ENCODE measurements around the gene SH3RF3.
"Not testable (repeated sequence)": the region's sequence is repeated elsewhere in the genome, so short reads cannot be mapped to it uniquely, and the experiment has no call there.

Gene SH3RF3

DNA sequence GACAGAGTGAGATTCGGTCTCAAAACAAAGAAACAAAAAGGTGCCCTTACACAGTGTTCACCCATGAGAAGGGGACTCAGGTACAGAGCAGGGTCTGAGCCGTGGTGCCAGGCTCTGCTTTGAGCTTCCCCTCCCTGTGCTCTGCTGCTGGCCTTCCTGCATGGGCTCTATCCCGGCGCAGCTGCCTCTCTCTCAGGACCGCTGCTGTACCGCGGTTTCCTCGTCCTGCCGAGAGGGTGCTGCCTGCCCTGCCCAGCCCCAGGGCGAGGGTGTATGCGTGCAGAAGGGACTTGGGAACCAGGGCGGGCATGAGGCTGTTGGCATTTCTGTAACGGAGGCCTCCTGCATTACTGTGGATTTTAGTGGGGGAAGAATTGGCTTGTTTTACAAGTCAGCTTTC, 30.1 kb downstream of the SH3RF3 start:
- DNase-seq (ENCODE audit: low read depth in 2 of 2) = no peak

DNA sequence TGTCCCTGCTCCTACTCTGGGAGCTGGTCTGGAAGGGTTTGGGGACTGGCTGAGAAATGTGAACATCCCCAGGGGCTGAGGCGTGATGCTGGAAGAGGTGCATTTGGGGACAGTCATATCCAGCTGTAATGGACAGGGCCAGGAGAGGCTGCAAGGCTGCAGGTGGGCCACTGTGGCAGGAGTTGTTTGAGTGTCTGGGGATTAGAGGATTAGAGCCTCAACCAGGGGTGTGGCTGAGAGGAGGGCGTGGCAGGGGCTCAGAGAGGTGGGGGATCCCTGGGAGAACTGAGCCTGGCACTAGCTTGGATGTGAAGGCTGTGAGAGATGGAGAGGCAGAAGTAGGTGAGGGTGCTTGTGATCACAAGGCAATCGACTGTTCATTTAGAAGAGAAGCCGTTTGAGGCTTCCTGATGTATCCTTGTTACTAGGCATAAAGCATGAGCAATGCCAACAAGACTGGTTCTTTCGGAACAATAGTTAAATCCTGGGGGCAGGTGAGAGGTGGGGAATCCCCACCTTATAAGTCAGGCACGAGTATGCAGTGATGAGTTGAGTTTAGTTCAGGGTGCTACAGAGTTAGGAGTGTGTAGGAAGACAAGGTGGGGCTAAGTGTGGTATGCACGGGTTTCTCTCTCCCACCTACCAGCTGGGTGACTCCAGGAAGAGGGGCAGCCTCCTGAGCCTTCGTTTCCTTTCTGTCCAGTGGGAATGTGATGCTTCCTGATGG, 31.9 kb downstream of the SH3RF3 start:
- no peak for DNase-seq (ENCODE audit: low read depth in 2 of 2)

DNA sequence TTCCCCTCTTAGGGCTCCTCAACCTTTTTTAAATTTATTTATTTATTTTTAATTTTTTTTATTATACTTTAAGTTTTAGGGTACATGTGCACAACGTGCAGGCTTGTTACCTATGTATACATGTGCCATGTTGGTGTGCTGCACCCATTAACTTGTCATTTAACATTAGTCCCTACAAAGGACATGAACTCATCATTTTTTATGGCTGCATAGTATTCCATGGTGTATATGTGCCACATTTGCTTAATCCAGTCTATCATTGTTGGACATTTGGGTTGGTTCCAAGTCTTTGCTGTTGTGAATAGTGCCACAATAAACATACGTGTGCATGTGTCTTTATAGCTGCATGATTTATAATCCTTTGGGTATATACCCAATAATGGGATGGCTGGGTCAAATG, 33.4 kb downstream of the SH3RF3 start:
- DNase-seq (ENCODE audit: low read depth in 2 of 2) = not testable (repeated sequence)

DNA sequence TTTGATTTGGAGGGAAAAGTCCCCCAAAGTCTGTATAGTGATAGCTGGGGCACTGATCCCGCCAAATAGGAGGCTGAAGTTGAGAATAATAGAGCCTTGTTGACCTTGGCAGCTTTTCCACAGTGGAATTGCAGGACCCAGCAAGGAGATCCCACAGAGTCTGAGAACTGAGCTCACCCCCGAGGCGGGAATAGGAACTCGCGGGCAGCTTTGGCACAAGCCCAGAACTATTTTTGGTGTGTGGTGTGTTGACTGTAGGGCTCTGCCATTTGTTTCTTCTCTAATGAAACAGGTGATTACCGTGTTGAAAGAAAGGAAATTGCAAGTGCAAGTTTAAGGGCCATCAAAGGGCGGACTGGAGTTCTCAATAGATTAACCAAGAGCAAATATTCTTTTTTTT, 34.0 kb downstream of the SH3RF3 start:
- DNase-seq (ENCODE audit: low read depth in 2 of 2) = no peak

DNA sequence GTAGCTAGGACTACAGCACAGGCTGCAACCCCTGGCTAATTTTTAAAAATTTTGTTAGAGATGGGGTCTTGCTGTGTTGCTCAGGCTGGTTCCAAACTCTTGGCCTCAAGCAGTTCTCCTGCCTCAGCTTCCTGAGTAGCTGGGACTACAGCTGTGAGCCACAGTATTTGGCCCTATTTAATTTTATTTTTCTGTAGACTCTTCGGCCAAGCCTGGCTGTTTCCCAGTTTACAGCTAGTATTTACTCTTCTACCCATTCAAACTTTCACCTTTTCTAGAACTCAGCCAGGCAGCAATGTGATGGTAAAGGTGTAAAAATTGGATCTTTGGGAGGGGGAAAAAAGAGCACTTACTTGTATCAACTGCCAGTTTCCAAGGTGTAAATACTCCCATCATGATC, 35.3 kb downstream of the SH3RF3 start:
- no peak for DNase-seq (ENCODE audit: low read depth in 2 of 2)

DNA sequence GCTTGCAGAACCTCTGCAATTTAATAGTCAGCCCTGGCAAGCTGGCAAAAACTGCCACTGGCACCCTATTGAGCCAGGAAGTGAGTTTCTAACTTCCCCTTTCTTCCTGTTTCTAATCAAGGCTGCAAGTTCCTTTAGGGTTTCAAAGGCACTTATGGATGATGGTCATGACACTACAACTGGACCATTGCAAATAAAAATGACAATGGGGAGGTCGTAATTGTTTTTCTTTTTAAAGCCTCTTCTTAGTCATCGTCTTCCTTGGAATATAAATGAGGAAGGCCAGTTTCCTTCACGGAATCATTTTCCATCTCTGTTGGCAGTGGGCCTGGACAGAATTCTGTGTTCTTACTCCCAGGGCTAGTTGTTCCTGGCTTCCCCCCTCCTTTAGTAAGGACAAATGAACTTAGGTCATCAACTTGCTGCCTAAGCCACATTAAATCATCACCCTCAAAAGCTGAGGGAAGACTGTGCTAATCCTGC, 35.8 kb downstream of the SH3RF3 start:
- DNase-seq (ENCODE audit: low read depth in 2 of 2) = no peak

DNA sequence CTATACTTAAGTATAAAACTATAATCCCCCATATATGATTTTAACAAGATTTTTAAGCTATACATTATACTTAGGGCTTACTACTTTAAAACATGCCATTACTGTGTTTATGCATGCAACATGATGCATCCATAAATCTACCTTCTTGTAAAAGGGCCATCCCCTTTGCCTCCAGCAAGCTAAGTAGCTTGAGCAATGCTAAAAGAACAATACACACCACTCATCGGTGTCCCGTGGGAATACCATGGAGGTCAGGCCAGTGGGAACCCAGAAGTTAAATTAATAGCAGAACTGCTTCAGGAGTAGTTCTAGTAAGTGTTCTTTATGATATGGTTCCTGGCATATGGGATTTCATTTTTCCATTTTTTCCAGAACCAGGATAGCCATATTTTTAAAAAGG, 37.8 kb downstream of the SH3RF3 start:
- no peak for DNase-seq (ENCODE audit: low read depth in 2 of 2)

DNA sequence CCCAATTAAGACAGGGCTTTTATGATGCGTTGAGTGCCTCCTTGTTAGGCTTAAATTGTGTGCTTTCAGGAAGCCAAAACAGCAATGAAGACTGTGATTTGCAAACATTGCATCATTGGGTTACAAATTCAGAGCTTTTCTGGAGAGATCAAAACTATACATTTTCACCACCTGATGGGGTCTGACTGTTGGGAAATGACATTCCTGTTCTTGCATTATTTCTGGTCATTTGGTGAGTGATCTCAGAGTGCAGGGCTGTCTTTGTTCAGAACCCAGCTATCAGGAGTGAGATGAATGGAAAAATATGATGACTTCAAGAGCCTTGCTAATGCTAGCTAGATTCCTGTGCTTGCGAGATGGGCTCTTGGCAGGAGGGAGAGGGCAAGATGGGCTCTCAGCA, 39.1 kb downstream of the SH3RF3 start:
- no peak for DNase-seq (ENCODE audit: low read depth in 2 of 2)

DNA sequence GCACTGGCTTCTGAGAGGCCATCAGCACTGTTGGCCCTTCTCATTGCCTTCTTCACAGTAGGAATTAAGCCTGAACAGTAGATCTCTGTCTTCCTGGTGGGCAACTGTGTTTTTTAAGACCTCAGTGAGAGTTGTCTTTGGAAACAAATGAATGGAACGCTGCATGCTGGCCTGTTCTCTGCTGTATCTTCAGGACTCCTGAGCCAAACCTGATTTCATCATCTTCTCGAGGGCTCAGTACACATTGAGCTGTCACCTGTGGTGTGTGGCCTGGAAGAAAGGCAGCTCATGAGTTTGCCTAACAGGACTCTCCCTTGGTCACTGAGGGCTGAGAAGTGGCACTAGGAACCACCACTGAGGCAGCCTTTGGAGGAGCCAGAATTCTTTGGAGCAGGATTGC, 39.7 kb downstream of the SH3RF3 start:
- no peak for DNase-seq (ENCODE audit: low read depth in 2 of 2)

DNA sequence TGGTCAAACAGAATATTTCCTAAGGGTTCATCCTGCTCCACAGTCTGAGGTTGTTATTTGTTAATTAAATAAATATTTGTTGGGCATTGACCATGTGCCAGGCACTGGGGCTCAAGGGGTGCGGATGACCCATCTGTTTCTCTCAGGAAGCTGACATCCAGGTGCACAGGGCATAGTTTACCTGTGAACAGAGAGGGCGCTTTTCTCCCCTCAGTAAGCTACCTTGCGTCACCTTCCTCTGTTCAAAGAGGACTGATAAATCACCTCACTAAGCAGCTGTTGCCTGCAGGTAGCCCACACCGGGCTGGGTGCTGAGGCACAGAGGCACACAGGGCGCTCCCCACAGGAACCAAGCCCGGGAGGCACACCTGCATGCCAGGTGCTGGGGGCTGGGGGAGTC, 41.6 kb downstream of the SH3RF3 start:
- no peak for DNase-seq (ENCODE audit: low read depth in 2 of 2)

DNA sequence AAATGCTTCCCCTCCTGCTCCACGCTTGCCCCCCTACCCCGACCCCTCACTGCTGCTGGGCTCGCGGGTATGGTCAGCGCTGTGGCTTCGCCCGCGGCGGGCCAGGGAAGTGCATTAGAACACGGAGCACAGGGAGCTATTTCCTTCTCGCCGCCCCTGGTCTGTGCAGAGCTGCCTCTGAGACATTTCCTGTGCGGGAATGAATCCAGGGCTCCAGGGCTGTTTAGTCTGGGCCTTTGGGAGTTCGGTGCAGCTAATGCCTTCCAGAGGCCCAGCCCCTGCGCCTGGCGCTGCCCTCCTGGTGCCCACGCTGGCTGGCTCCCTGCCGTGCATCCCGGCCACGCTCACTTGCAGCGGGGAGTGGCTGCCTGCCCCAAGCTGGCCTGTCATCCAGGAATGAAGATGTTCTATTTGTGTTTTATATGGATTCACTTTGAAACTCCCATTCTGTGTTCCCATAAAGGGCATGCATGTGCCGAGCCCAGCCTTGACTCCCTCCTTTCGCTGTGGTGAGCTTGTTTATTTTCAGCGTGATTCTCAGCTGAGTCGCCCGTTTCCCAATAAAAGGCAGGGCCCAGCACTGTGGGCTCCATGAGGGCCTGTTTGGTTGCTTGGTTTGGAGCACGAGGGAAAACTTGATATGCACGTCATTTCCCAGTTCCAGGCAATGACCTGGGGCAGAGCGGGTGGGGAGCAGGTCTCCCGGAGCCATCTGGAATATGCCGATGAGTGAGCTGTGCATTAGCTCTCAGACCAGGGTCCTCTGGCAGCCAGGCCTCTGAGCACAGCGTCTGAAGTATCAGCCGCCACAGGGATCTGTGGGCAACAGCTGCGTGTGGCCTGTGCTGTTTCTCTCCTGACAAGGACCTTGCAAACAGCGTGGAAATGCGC, 42.7 kb downstream of the SH3RF3 start:
- DNase-seq (ENCODE audit: low read depth in 2 of 2) = no peak

DNA sequence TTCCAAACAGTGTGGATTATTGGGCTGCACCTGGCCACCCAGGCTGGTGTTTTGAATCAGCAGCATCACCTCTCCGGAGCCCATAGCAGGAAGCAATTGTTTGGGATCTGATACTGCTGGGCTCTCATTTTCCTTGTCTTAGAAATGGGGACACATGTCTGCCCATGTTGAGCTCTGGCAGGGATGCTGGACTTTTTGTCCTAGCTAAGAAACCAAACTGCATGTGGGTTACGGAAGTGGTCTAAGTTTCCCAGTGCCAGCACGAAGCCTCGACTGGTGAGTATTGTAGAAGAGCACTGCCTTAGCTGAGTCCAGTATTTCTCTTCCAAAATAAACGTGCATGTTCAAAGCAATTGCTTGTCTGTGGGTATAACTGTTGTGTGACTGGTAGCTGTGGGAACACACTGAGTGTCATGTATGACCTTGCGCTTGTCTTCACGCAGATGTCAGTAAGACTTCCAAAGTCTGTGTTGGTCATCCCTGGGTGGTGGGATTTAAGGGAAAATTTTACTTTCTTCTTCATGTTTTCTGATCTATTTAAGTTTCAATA, 43.6 kb downstream of the SH3RF3 start:
- DNase-seq (ENCODE audit: low read depth in 2 of 2) = no peak

DNA sequence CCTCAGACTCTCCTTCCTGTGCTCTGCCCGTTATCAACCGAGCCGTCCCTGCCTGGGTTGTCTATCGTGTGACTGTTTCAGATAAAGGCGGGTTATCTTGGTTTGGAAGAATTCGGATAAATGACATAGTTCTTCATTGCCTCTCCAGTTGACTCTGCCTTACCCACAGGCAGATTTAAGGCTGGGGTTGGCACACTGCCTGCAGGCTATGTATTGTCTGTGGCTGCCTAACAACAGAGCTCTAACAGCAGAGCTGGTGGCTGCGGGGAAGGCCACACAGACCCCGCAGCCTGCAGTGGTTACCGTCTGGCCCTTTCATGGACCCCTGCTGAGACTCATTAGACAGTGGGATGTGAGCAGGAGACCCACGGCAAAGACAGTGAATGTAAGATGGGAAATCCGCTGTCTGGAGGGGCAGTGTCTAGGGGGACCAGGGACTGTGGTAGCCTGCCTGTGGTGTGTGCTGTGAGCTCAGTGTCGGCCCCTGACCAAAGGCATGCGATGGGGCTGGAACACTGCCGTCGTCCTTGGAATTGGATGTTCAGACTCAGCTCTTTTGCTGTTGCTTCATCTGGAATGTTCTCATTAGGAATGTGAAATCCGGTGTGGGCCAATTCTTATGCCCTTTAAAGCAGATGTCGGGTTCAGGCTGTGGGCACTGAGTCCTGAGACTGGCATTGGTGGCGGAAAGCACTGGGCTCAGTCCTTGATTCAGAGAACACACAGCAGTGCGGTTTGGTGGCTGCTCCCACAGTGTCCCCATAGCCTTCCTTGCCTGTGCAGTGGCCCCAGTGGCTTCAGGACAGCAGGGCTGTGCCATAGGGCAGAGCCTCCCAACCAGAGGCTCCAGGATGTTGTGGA, 44.5 kb downstream of the SH3RF3 start:
- no peak for DNase-seq (ENCODE audit: low read depth in 2 of 2)

DNA sequence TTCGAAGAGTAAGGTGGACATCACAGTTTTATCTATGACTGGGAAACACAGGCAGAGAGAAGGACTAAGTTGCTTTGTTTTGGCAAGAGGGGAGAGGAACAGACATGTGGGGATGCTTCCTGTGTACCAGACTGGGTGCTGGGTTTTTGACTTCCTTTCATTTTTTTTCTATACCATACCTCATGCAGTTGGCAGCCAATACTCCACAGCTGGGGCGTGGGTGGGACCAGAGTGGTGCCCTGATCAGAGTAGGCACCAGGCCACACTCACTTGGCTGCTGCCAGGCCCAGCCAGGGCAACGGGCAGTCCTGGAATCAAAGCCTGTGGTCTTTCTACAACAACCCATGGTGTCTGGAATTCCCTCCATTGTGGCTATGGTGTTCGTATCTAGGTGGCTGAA, 45.2 kb downstream of the SH3RF3 start:
- no peak for DNase-seq (ENCODE audit: low read depth in 2 of 2)

DNA sequence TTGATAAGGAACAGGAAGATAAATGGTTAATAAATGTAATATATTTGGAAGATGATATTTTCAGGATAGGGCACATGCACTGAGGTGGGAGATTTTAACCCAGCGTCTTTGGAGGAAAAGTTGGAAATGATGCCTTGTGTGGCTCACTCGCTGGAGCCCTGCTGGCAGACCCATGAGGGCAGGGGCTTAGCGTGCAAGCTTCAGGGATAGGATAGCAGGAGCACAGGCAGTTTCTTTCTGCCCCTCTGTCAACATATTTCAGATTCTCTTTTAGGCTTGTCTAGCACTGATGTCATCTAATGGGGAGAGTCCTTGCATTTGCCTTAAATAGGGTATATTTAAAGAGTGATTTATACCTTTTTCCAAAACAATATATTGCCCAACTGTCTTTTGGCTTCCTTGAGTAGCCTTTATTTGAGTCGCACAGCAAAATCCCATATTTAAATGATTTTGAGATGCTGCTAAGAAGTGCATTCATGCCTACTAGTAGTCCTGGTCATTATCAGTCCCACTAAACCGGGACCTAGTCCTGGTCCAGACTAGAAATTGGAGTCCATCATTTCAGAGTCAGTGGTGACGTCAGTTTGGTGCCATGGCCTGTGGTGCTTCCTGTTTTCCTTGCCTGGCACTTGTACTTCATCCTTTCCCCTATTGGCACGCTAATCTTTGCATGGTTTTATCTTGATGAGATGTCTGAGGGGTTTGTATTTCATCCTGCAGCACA, 45.8 kb downstream of the SH3RF3 start:
- DNase-seq (ENCODE audit: low read depth in 2 of 2) = no peak

DNA sequence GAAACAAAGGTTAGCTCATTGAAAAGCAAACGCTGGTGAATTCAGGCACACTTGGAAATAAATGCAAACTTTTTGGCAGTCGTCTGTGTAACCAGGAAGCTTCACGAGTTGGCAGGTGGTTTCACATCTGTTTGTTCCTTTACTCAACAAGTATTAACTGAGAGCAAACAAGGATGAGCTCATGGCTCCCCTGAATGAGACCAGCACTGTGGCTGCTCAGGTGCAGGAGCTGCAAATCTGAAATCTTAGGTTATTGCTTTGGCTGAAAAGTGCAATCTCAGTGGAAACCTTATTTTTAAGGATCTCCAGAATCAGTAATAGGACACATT, 46.3 kb downstream of the SH3RF3 start:
- no peak for DNase-seq (ENCODE audit: low read depth in 2 of 2)

DNA sequence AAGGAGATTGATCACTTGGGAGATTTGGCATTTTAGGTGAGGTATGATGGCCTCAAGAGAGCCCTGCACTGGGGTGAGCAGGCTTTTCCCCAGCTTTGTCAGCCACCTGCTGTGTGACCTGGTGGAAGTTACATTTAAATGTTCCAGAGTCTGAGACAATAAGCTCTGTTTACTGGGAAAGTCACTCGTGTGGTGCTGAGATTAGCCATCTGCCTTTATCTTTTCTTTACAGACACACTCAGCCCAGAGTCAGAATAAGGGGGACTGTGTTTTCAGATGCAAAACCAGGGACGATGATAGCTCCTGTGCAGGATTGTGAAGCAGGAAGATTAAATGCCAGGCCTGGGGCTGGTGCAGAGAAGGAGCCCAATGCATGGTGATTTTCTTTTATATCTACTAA, 47.9 kb downstream of the SH3RF3 start:
- DNase-seq (ENCODE audit: low read depth in 2 of 2) = no peak

DNA sequence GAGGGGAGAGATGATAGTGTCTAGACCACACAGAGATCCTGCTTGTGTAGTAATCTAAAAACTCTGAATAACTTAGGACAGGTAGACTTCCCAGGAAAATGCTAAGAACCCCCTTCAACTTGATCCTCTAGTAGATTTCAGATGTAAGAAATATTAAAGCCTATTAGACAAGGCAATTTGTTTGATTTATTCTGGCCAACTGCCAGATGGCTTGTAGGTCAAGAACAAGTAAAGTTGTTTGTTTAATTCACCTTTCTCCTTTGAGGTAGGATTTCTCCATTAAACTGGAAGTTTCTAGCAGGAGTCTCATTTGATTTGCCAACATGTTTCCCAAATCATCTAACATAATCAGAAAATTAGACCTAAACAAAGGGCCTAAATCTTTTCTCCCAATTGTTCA, 48.6 kb downstream of the SH3RF3 start:
- DNase-seq (ENCODE audit: low read depth in 2 of 2) = no peak

DNA sequence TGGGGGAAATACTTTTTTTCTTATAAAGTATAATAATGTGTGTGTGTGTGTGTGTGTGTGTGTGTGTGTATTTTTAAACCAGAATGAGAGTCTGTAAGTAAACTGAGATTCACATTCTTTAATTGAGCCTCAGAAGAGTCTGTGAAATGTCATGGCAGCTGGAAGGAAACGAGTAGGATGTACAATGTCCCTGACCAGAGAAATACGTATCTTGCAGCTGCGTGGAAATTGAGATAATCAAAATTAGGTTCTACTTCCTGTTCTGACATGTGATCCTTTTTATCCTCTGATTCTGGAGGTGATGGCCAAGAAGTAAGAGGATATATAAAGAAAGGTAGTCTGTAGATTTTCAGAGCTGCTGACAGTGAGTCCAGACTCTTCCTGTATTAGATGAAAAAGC, 50.0 kb downstream of the SH3RF3 start:
- no peak for DNase-seq (ENCODE audit: low read depth in 2 of 2)

DNA sequence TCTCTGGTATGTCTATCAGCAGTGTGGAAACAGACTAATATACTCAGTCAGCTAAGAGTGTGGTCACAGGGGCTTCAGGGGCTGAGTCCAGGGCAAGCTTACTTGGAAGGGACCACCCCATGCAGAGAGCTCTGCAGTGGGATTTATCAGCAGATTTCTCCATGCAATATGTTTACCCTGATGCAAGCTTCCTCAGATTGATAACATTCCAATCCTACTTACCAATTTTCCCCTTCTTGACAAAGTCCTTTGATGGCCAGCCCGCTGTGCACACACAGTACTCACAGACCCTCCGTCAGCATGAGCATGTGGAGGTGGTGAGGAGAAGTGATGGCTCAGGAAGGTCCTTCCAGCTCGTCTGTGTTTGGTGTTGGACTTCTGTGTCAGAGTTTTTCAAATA, 51.8 kb downstream of the SH3RF3 start:
- no peak for DNase-seq (ENCODE audit: low read depth in 2 of 2)

DNA sequence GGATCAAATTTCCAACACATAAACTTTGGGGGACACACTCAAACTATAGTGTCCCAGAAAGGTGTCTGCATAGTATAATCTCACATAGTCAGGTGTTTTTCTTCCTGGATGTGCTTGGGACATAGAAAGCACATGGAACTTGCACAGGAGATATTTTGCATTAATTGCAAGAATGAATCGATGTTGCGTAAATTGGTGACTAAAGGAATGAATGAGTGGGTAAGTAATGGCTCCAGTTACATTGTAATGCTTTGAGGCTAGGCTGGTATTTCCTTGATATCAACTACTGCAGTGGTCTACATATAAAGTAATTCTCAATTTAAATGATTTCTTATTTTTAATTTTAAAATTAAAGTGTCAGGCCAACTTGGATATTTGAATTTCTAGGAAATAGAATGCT, 53.4 kb downstream of the SH3RF3 start:
- DNase-seq (ENCODE audit: low read depth in 2 of 2) = no peak

Measured in stimulated activated CD4-positive, alpha-beta T cell treated with anti-CD3 and anti-CD28 coated beads, Interleukin-12 subunit alpha, Interleukin-12 subunit beta, amount 100 ng/mL, for 24 hours (primary cell).